Endothelial cell (in vitro differentiated cells): ENCODE data around the gene FBXL15. TPM values are rescaled to one million over a fixed set of nuclear protein-coding genes. Genes with fewer than 3 reads are reported as not detected.

Experiments
- DNase-seq: peaks from one replicate; pipeline ENCODE4 v3.0.0; 2021; ENCODE audit warnings: low spot score
- H3K27ac Mint-ChIP-seq: one replicate; pipeline ENCODE4 v1.8.0; 2021; ENCODE audit warnings: mixed read lengths, inconsistent platforms; ENCODE audit not compliant: unreplicated experiment
- H3K27me3 Mint-ChIP-seq: one replicate; pipeline ENCODE4 v1.8.0; 2021; ENCODE audit warnings: mild to moderate bottlenecking, moderate library complexity, mixed read lengths, inconsistent platforms; ENCODE audit not compliant: unreplicated experiment
- H3K36me3 Mint-ChIP-seq: one replicate; pipeline ENCODE4 v1.8.0; 2021; ENCODE audit warnings: mild to moderate bottlenecking, low read depth, mixed read lengths, inconsistent platforms; ENCODE audit not compliant: unreplicated experiment
- H3K4me1 Mint-ChIP-seq: one replicate; pipeline ENCODE4 v1.8.0; 2021; ENCODE audit warnings: mild to moderate bottlenecking, mixed read lengths, inconsistent platforms; ENCODE audit not compliant: unreplicated experiment
- H3K4me3 Mint-ChIP-seq: one replicate; pipeline ENCODE4 v1.8.0; 2021; ENCODE audit warnings: mild to moderate bottlenecking, mixed read lengths, inconsistent platforms; ENCODE audit not compliant: unreplicated experiment
- H3K9me3 Mint-ChIP-seq: one replicate; pipeline ENCODE4 v1.8.0; 2021; ENCODE audit warnings: mixed read lengths, inconsistent platforms; ENCODE audit not compliant: unreplicated experiment
- CTCF ChIP-seq: fragments of 200-600 bp; sonication (generic); IDR thresholded peaks from one replicate; pipeline ENCODE4 v1.5.0; 2021; ENCODE audit warnings: antibody characterized with exemption; ENCODE audit not compliant: unreplicated experiment
- total RNA-seq: library from RNA; stranded (reverse); fragmentation: NEBNext Ultra II Directional; extraction: Animal tissue kit (Norgen Biotek cat#: 25700); gene quantifications from one replicate; pipeline ENCODE4 v1.2.1, GENCODE V29; 2021; ENCODE audit not compliant: unreplicated experiment

Gene FBXL15
- total RNA-seq, 1 donor from 2014 or later, result 8.7 TPM

GRCh38 chr10:102422545-102423129, 2.0 kb downstream of the FBXL15 start:
- H3K4me3 Mint-ChIP-seq, result peak overlapping the region; percentile 77
- peaks cover 20% of the 10 kb centered on the region for H3K27me3 Mint-ChIP-seq
- peaks cover 17% of the 10 kb centered on the region for H3K4me1 Mint-ChIP-seq
- H3K27ac Mint-ChIP-seq, result no peak overlapping the region
- peak; percentile 48 for TF ChIP-seq CTCF
- H3K36me3 Mint-ChIP-seq, result peaks cover 11% of the 10 kb centered on the region
- DNase-seq, result peak; percentile 80
- H3K9me3 Mint-ChIP-seq, result no peaks in the 10 kb centered on the region

- peaks cover 12% of the 10 kb centered on the region for H3K27me3 Mint-ChIP-seq
- no peak for TF ChIP-seq CTCF
- no peaks in the 10 kb centered on the region for H3K9me3 Mint-ChIP-seq
- H3K27ac Mint-ChIP-seq, result no peak overlapping the region
- H3K4me3 Mint-ChIP-seq, result peak overlapping the region; percentile 49
- no peak for DNase-seq
- H3K4me1 Mint-ChIP-seq, result peaks cover 17% of the 10 kb centered on the region
- H3K36me3 Mint-ChIP-seq, result peaks cover 8% of the 10 kb centered on the region
These were observed 2.8 kb downstream of the FBXL15 start for GRCh38 chr10:102423372-102423968.

GRCh38 chr10:102424145-102424544, 3.5 kb downstream of the FBXL15 start:
- Mint-ChIP-seq H3K27ac (no peak overlapping the region), H3K36me3 (peaks cover 8% of the 10 kb centered on the region), H3K4me1 (peaks cover 14% of the 10 kb centered on the region), H3K27me3 (peaks cover 10% of the 10 kb centered on the region), H3K9me3 (no peaks in the 10 kb centered on the region), H3K4me3 (no peak overlapping the region)
- DNase-seq, result no peak
- no peak for TF ChIP-seq CTCF

GRCh38 chr10:102424916-102425315, 4.3 kb downstream of the FBXL15 start:
- no peaks in the 10 kb centered on the region for H3K9me3 Mint-ChIP-seq
- H3K4me1 Mint-ChIP-seq, result peaks cover 12% of the 10 kb centered on the region
- peaks cover 8% of the 10 kb centered on the region for H3K27me3 Mint-ChIP-seq
- DNase-seq, result no peak
- no peak for TF ChIP-seq CTCF
- H3K27ac Mint-ChIP-seq, result no peak overlapping the region
- H3K36me3 Mint-ChIP-seq, result peaks cover 8% of the 10 kb centered on the region
- H3K4me3 Mint-ChIP-seq, result no peak overlapping the region

- Mint-ChIP-seq H3K36me3 (peaks cover 8% of the 10 kb centered on the region), H3K4me3 (no peak overlapping the region), H3K27ac (no peak overlapping the region), H3K4me1 (peaks cover 12% of the 10 kb centered on the region), H3K9me3 (no peaks in the 10 kb centered on the region), H3K27me3 (peaks cover 8% of the 10 kb centered on the region)
- DNase-seq, result no peak
- no peak for TF ChIP-seq CTCF
These were observed 4.8 kb downstream of the FBXL15 start for GRCh38 chr10:102425444-102425843.
